HG02870 (cell line): ENCODE measurements around the gene TNS3.

ENCODE experiments used
- ATAC-seq: cut with Tn5 transposase; IDR thresholded peaks from one replicate; pipeline ENCODE4 v1.9.1; 2021; ENCODE audit warnings: mild to moderate bottlenecking, moderate library complexity; ENCODE audit not compliant: unreplicated experiment

TNS3 gene

GRCh38 chr7:47565640-47566250, 16.2 kb downstream of the TNS3 start:
- ATAC-seq: no peak

- ATAC-seq: no peak
These were observed 18.4 kb downstream of the TNS3 start for GRCh38 chr7:47563521-47563920.

DNA sequence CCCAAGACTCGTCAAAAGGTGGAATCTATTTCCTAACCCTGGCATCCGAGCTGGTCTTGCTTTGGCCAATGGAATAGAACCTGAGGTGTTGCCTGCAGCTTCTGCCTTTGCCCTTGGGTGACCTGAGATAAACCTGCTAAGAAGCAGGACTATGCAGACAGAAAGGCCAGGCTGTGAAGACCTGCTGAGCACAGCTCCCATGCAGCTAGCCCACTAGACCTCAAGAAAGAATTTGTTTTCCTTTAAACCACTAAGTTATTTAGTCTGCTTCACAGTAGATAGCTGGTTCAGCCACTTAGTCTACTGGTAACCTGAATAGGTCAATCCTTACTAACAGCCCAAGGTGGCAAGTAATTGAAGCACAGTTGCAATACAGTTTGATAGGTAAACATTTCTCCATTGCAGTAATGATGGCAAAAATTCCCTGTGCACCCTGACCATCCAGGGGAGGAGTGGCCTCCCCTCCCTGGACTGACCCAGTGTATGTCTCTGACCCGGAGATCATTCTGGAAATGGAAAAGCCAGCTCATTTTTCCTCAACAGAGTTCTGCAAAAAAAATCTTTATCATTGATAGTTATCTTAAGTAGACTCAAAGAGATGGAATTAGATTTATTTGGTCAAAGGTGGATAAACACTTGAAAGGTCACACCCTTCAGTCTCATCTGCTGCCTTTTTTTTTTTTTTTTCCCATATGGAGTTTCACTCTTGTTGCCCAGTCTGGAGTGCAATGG, 20.0 kb downstream of the TNS3 start:
- no peak for ATAC-seq

DNA sequence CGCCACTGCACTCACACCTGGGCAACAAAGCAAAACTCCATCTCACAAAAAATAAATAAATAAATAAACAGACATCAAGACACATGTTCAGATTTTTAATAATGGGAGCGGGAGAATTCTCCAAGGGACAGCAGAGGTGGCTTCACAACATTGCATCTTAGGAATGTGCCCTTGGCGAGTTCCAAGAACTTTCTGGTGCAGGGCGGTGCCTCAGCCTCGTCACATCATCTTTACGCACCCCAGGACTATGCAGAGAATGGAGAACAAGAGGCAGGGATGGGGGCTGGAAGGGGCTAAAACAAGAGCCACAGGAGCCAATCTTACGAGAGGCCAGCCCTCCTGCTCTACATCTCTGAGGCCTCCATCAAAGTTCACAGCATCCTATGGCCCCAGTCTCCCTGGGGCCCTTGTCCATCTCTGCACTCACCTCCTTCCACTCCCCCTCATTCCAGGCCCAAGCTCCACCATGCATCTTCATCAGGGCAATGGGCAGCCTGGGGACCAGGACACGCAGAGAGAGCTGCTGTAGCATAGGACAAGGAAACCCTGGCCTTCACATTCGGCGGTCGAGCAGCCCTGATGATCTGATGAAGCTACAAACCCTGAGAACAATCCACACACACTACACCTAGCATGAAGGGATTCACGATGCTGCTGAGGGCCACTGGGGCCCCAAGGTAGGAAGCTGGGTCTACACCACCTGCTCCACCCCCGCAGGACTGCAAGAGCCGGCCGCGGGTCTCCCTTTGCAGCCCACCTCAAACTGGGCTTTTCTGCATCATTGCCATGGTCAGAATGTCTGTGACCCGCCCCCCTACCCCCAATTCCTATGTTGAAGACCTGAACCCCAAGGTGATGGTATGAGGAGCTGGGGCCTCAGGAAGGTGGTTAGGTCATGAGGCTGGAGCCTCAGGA, 22.3 kb downstream of the TNS3 start:
- no peak for ATAC-seq

DNA sequence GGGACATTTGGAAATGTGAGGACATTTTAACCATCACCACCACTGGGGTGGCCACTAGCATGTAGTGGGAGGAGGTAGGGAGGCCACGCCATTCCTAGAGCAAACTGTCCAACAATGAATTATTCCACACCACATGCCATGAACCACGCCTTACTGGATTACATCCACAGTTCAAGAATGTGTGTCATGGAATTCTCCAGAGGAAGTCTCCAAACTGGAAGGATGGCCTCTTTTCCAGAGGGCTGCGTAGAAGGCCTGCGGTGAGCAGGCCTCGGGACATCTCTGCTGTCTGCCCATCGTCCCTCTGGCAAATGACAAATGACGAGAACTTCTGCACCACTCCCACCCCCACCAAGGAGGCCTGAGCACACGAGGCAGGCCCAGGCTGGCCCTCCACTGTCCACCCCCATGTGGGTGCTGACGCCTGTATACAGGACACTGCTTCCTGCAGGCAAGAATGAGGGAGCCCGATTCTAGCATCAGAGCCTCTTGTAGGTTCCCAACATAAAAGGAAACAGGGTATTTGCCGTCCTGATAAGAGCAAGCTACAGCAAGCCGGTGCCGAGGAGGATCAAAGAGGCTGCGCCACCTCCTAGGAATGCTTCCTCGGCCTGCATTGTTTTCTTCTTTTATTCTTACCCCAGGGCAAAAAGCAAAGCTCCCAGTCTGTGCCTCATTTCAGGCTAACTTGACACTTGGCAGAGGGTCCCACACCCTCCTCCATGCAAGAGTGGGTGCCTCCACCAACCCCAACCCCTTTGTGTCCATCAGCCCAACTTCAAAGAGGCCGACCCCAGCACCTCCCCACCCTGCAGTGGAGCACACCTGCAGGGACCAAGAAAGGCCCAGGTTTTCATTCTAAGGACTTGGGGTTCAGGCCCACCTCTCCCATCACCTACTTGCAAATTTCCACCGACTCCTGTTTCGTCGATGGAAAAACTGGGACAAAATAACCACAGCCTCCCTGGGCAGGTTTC, 23.9 kb downstream of the TNS3 start:
- no peak for ATAC-seq

DNA sequence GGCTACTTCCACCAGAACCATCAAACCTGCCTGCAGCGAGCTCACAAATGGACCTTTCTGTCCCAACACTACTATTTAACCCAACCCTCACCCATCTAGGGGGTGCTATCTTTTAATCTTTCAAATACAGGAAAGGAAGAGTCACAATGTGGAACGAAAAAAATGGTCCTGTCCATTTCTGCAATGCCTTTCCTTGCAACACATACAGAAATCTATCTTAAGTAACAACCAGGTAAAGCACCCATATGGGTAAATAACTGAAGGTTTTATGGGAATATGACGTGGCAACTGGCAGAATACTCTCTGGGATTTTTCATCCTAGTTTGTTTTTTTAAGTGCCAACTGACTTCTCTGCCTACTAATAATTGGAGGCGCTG, 24.6 kb downstream of the TNS3 start:
- no peak for ATAC-seq

DNA sequence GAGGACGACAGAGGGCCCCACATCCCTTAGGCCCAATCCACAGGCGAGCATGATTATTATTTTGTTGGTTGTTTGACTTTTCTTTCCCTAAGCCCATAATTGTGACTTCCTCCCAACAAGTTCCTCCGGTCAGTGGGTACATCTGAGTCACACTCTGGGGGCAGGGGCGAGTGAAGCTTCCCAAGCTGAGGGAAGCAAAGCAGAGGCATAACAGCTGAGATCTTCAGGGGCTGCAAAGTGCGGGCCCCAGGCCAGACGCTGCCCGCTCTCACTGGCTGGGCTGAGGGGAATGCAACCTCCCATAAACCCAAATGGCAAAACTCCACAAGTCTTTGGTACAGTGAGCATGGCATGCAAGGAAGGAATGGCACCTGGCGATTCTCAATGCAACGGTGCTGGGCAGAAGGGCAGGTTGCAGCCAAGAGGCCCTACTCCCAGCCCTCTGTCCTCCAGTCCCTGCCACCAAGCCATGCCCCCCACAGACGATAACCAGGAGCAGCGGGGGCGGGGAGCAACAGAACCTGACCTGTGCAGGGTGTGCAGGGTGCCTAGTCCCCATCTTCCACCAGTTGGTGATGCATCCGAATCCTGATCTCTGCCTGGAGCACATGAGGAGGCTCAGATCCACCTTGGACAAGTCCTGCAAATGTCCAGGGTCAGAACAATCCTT, 25.3 kb downstream of the TNS3 start:
- ATAC-seq: no peak

- ATAC-seq: no peak
These were observed 28.6 kb downstream of the TNS3 start for GRCh38 chr7:47553309-47553708.

- peak; percentile 99 for ATAC-seq
These were observed 29.3 kb downstream of the TNS3 start for GRCh38 chr7:47552621-47553020.

DNA sequence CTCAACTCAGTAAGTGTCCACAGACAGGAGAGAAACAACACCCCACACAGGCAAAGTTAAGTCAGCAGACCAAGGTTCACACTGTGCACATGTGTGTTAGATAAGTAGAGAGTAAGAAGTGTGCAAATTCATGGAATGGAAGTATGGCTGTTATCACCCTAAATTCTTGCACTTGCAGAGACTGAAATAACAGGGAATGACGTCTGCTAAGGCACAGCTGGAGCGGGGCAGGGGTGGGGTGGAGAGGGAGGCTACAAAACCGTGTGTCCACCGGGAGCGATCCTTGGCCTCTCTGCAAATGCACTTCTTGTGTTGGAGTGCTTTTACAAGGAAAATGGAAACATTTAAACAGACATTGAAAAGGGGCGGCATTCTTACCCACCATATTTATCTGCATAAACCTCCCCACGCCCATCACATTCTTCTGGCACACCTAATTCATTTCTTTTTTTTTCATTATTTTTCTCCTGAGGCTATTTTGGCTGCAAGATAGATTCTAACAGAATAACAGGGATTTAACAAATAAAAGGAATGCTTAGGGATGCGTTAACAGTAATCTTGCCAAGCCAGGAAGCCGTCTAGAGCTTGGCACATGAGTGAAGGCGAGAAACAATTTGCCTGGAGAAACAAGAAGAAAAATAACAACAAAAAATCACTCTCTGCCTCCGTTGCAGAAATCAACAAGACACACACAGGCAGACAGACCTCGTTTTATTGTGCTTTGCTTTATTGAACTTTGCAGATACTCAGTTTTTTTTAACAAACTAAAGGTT, 30.1 kb downstream of the TNS3 start:
- ATAC-seq: no peak

DNA sequence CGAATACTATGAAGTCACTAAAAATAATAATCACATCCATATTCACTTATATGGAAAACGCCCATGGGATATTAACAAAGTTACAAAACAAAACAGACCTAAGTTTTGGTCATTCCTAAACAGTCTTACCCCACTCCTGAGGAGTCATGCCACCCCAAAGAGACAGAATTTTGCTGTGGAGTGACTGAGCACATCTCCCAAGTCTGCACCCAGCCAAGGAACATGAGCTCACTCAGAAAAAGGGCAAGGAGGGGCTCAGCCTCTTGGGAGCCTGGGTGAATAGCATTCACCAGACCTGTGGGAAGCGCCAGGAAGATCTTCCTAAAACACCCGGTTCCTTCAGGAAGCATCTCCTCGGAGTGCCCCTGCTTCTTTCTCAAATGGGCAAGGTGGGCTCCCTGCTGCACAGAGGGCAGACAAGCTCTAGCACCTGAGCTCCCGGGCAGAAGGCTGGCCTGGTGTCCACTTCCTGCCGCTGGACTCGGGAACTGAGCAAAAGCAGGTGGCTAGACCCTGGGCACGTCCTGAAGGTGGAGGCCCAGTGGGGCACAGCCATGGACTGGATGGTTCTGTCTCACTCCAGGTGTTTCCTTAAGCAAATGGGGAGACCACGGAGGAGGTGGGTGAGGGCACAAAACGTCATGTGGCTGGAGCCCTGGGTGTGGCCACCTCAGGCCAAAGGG, 31.0 kb downstream of the TNS3 start:
- ATAC-seq: no peak

- ATAC-seq: no peak
These were observed 32.0 kb downstream of the TNS3 start for GRCh38 chr7:47549916-47550315.

DNA sequence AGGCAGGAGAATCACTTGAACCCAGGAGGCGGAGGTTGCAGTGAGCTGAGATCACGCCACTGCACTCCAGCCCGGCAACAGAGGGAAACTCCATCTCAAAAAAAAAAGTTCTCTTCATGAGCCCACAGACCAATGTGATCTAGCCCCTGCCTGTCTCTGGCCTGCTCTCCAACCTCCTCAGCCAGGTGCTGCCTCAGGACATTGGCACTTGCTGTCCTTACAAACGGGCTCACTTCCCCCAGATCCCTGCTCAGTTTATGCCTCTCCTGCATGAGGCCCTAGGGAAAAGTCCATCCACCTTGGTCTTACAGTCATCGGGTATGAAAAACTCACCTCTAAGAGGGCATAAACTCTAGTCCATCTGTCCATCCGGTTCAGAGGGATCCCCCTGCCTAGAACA, 32.5 kb downstream of the TNS3 start:
- ATAC-seq: no peak

DNA sequence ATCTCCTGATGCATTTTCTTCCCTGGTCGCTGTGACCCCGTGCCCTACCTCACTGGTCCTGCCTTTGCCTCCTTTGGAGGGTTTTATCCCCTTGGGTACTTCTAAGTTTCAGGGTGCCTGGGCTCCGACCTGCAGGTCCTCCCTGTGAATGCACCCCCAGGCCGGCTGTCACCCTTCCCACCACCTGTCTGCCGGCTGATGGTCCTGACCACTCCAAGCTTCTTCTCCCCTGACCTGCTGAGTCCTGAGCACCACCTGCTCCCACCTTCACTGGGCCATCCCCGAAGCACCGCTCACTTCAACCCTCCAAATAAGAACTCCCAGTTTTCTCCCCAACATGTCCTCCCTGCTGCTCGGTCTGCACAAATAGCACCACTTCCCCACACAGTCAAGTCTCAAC, 33.4 kb downstream of the TNS3 start:
- no peak for ATAC-seq

- ATAC-seq: no peak
These were observed 35.0 kb downstream of the TNS3 start for GRCh38 chr7:47546733-47547494.

GRCh38 chr7:47546171-47546570, 35.7 kb downstream of the TNS3 start:
- no peak for ATAC-seq

DNA sequence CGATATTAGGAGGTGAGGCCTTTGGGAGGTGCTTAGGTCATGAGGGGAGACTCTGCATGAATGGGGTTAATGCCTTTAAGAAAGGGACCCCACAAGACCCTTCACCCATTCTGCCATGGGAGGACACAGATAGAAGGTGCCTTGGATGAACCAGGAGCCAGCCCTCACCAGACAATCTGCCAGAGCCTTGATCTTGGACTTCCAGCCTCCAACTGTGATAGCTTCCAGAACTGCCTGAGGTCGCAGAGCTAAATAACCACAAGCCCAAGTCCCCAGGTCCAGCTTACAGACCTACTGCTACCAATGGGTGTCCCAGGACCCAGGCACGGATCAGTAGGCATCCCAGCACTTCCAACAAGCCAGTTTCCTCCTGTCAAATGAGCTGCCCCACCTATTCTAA, 37.5 kb downstream of the TNS3 start:
- ATAC-seq: no peak

- peak; percentile 56 for ATAC-seq
These were observed 38.2 kb downstream of the TNS3 start for GRCh38 chr7:47543714-47544113.
